Esophagus muscularis mucosa (tissue), 4 donors: ENCODE measurements around the gene GRIN3B. TPM values are rescaled to one million over a fixed set of nuclear protein-coding genes. Genes with fewer than 3 reads are reported as not detected.
"Not testable (repeated sequence)": the region's sequence is repeated elsewhere in the genome, so short reads cannot be mapped to it uniquely, and the experiment has no call there.

Experiments
- DNase-seq: peaks from one replicate; pipeline ENCODE4 v3.0.0-alpha.2; 2017; ENCODE audit errors: extremely low spot score
- H3K27ac ChIP-seq, 4 donors: fragments of 200-600 bp; sonication (generic); replicated peaks in 1 of 4; 1 replicate in 3 of 4; 2 replicates in 1 of 4; pipeline ENCODE4 v1.5.1; 2016 to 2019; ENCODE audit warnings: mild to moderate bottlenecking in 1 of 4
- H3K27me3 ChIP-seq, 4 donors: fragments of 200-600 bp; sonication (generic); one replicate each; pipeline versions ENCODE4 v1.5.1 to v1.6.0; 2016 to 2019
- H3K36me3 ChIP-seq, 4 donors: fragments of 200-600 bp; sonication (generic); one replicate each; pipeline ENCODE4 v1.5.1; 2016 to 2019
- H3K4me1 ChIP-seq, 4 donors: fragments of 200-600 bp; sonication (generic); one replicate each; pipeline ENCODE4 v1.5.1; 2016 to 2019
- H3K4me3 ChIP-seq, 4 donors: fragments of 200-600 bp; sonication (generic); 1 replicate in 2 of 4; 2 replicates in 2 of 4; pipeline ENCODE4 v1.5.1; 2016 to 2019; ENCODE audit warnings: mild to moderate bottlenecking in 4 of 4, moderate library complexity in 1 of 4
- H3K9me3 ChIP-seq, 4 donors: fragments of 200-600 bp; sonication (generic); 1 replicate in 3 of 4; 2 replicates in 1 of 4; pipeline ENCODE4 v1.5.1; 2016 to 2019
- CTCF ChIP-seq, 3 experiments: fragments of 200-600 bp in 2 of 3; fragments of 450-650 bp in 1 of 3; sonication (generic) in 2 of 3; IDR thresholded peaks; one replicate each; pipeline ENCODE4 v1.5.1; 2017 to 2019; ENCODE audit warnings: antibody characterized with exemption in 3 of 3, mild to moderate bottlenecking in 2 of 3, moderate library complexity in 1 of 3
- EP300 ChIP-seq: sonication (generic); formaldehyde crosslinking; IDR thresholded peaks from one replicate; pipeline ENCODE4 v1.6.1; 2017; ENCODE audit warnings: antibody characterized with exemption
- POLR2A ChIP-seq: fragments of 450-650 bp; IDR thresholded peaks from one replicate; pipeline ENCODE4 v1.6.1; 2017; ENCODE audit warnings: antibody characterized with exemption, moderate library complexity, mild to moderate bottlenecking, low read depth
- POLR2AphosphoS5 ChIP-seq, 2 donors: sonication (generic); formaldehyde crosslinking; IDR thresholded peaks; one replicate each; pipeline ENCODE4 v1.6.1; 2017; ENCODE audit warnings: antibody characterized with exemption in 2 of 2
- WGBS: methylation state at CpG from one replicate; pipeline ENCODE4 v1.1.5; 2018; 5-methylcytosine and 5-hydroxymethylcytosine counted together
- intact Hi-C: fragments of 100-400 bp; cut with DNase I; formaldehyde crosslinking; loops from one replicate; pipeline ENCODE4 v1.15.1; 2023
- total RNA-seq, 4 donors: library from RNA; depleted of rRNA; stranded (reverse); fragments of >200 nt; gene quantifications; one replicate each; pipeline versions ENCODE4 v1.1.0 to v1.2.1, GENCODE V29; 2016

Gene GRIN3B
- total RNA-seq, 4 donors from 2014 or later, result 0.13 to 0.17 TPM; not detected in 2

DNA sequence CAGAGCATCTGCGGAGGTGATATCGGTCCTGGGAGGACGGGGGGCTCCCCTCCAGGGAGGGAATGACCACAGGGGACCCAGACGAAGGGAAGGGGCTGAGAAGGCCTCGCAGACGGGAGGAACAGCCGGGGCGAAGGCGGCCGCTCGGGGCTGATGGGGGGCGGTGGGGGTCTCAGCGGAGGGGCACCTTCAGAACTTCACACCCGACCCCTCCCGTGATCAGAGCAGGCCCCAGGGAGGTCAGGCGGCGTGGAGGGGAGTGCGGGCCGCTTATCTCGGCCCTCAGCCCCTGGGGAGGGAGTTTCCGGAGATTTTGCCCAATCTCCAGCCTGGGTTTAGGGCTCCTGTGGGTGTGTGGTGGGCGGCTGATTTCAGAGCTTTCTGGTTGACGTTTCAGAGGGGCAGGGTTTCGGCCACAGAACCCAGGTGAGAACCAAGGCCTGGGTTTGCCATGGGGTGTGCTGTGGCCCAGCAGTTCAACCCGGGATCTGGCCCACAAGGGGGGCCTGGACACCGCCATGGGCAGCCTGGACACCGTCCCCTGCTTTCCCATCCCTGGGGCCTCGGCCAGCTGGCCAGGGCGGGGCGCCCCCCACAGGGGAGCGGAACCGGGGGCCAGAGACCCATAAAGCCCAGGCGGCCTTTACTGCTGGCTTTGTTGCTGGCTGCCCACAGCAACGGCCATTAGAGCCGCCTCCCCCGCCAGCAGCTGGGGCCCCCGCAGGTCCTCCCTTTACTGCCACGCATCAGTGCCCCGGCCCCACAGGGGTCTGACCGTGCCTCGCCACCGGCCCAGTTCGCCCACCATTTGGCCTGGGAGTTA is 45.3 kb upstream of the GRIN3B start:
- intact Hi-C loops, result no loop called here
- Histone ChIP-seq H3K27ac (no peak overlapping the region), H3K4me3 (no peak overlapping the region), H3K4me1 (peaks cover 6 to 19% (median 14%) of the 10 kb centered on the region in 4 donors), H3K9me3 (no peaks in the 10 kb centered on the region), H3K27me3 (no peaks in the 10 kb centered on the region), H3K36me3 (peaks cover 0 to 5% (median 1%) of the 10 kb centered on the region in 4 donors)
- no peak for TF ChIP-seq POLR2AphosphoS5 (IDR thresholded peaks at IDR 0.05)
- no peak for TF ChIP-seq CTCF (IDR thresholded peaks at IDR 0.05)
- no peak for TF ChIP-seq EP300
- WGBS, result 86% methylated on average over 39 of the region's 43 CpGs
- no peak for DNase-seq

DNA sequence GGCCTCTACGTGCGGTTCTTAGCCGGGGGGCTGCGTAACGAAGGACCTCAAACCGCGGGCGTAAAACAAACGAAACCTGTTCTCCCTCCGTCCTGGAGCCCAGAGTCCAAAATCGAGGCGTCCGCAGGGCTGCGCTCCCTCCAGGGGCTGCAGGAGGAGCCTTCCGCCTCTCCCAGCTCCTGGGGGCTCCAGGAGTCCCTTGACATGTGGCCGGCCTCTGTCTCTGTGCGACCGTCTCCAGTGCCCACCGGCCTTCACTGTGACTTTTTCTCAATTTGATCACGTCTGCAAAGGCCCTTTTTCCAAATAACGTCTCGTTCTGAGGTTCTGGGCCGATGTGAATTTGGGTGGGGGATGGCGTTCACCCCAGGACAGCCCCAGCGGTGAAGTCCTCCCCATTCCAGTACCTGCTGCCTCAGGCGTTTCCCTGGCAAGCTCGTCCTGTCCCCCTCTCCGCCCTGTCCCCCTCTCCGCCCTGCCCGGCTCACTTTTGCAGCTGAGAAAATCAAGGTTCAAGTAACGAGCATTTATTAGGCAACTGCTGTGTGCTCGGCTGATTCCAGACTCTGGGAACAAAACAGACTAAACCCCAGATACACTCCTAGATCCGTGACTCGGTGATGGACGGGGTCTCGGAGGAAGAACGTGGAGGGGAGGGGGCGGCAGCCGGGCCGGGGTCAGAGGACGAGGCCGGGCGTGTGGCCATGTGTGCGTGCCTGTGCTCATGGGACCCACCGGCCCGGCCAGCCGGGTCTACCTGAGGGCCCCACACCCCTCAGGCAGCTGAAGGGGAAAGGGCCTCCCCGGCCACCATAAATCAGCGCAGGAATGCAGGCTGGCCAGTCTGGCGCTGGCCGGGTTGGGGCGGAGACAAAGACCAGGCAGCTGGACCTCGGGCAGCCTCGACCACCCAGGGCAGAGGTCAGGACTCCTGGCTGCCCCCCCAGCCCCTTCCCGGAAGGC is 44.1 kb upstream of the GRIN3B start:
- intact Hi-C loops, result no loop called here
- H3K9me3 ChIP-seq, result no peaks in the 10 kb centered on the region
- peaks cover 6 to 19% (median 14%) of the 10 kb centered on the region in 4 donors for H3K4me1 ChIP-seq
- H3K27me3 ChIP-seq, result no peaks in the 10 kb centered on the region
- TF ChIP-seq CTCF (IDR thresholded peaks at IDR 0.05) (no peak), EP300 (no peak), POLR2AphosphoS5 (IDR thresholded peaks at IDR 0.05) (no peak), POLR2A (no peak)
- WGBS, result 88% methylated on average over 47 of the region's 55 CpGs
- no peak for DNase-seq
- H3K4me3 ChIP-seq, result no peak overlapping the region
- H3K27ac ChIP-seq, result no peak overlapping the region
- H3K36me3 ChIP-seq, result peaks cover 0 to 16% (median 7%) of the 10 kb centered on the region in 4 donors

DNA sequence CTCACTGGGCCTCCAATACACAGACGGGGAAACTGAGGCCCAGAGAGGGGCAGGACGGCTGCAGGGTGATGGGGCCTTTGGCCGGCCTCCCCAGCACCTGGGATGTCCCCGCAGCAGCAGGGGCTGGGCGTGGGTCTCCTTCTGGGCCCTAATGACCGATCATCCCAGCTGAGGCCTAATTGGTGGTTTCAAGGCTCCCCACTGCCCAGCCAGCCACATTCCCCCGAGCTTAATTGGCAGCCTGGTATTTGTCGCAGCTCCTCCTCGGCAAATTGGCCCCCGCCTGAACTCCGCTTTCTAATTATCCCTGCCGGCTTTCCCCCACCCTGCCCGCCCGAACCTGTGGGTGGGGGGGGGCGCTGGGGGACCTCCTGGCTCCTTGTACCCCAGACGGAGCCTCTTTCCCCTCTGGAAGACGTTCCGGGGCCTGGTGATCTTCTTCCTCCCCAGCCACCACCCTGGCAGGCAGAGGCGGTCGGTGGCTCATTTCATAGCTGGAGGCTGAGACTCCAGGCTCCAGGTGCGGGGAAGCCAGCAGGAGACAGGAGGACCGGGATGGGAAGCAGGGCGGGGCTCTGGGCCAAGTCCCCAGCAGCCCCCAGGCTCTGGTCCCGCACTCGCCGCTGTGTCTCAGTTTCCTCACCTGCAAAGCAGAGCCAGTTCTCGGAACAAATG is 43.3 kb upstream of the GRIN3B start:
- DNase-seq, result no peak
- peaks cover 6 to 14% (median 14%) of the 10 kb centered on the region in 4 donors for H3K4me1 ChIP-seq
- peaks cover 0 to 18% (median 8%) of the 10 kb centered on the region in 4 donors for H3K36me3 ChIP-seq
- TF ChIP-seq CTCF (IDR thresholded peaks at IDR 0.05), result no peak
- TF ChIP-seq POLR2AphosphoS5 (IDR thresholded peaks at IDR 0.05), result no peak
- no peak for TF ChIP-seq EP300
- no peak for TF ChIP-seq POLR2A
- no peak overlapping the region for H3K27ac ChIP-seq
- H3K27me3 ChIP-seq, result no peaks in the 10 kb centered on the region
- intact Hi-C loops, result no loop called here
- no peaks in the 10 kb centered on the region for H3K9me3 ChIP-seq
- H3K4me3 ChIP-seq, result no peak overlapping the region
- 64% methylated on average over 18 of the region's 27 CpGs for WGBS

DNA sequence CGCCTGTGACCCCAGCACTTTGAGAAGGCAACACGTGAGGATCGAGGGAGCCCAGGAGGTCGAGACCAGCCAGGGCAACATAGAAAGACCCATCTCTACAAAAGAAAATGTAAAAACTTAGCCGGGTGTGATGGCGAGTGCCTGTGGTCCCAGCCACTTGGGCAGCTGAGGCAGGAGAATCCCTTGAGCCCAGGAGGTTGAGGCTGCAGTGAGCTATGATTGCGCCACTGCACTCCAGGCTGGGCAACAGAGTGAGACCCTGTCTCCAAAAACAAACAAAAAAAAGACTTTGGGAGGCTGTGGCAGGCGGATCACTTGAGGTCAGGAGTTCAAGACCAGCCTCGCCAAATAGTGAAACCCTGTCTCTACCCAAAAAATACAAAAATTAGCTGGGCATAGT is 42.6 kb upstream of the GRIN3B start:
- H3K4me3 ChIP-seq, H3K9me3 ChIP-seq, H3K27ac ChIP-seq, H3K27me3 ChIP-seq, intact Hi-C loops, DNase-seq: not testable (repeated sequence)
- 95% methylated on average over 9 of the region's 9 CpGs for WGBS
- peaks cover 6 to 12% (median 11%) of the 10 kb centered on the region in 4 donors for H3K4me1 ChIP-seq
- peaks cover 0 to 18% (median 8%) of the 10 kb centered on the region in 4 donors for H3K36me3 ChIP-seq
